ENCODE results near the gene INTS14. TPM values are rescaled to one million over a fixed set of nuclear protein-coding genes. Genes with fewer than 3 reads are reported as not detected.

Gene INTS14
- total RNA-seq, 4 donors from 2014 or later, result 30.6 to 38.4 (median 36.0) TPM

DNA sequence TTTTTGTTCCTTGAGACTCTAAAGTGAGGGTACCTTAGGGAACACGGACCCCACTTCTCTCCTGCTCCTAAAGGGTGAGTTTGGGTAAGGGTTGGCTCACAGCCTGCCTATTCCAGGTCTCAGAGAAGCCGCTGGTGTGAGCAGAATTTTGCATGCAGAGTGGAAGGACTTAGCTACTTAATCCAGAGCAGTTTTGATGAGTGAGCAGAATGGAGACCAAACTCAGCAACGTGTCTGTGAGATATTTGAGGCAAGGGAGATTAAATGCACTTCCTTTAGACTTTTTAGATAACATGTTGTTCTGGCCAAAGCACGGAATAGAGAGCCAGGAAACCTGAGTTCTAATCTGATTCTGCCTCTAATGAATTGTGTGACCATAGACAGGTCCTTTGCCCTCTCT lies 15.9 kb upstream of the INTS14 start:
- Histone ChIP-seq H3K9me3 (no peaks in the 10 kb centered on the region), H3K27me3 (no peaks in the 10 kb centered on the region)

GRCh38 chr15:65623103-65623502 lies 12.2 kb upstream of the INTS14 start:
- H3K27me3 ChIP-seq, result no peaks in the 10 kb centered on the region
- H3K36me3 ChIP-seq, result peaks cover 0 to 51% (median 0%) of the 10 kb centered on the region in 3 donors
- DNase-seq (ENCODE audit: low spot score in 2 of 2), result no peak
- no peaks in the 10 kb centered on the region for H3K4me1 ChIP-seq
- no peak overlapping the region for H3K4me3 ChIP-seq
- TF ChIP-seq EP300 (IDR thresholded peaks at IDR 0.05), result no peak
- TF ChIP-seq, protein P1, sequence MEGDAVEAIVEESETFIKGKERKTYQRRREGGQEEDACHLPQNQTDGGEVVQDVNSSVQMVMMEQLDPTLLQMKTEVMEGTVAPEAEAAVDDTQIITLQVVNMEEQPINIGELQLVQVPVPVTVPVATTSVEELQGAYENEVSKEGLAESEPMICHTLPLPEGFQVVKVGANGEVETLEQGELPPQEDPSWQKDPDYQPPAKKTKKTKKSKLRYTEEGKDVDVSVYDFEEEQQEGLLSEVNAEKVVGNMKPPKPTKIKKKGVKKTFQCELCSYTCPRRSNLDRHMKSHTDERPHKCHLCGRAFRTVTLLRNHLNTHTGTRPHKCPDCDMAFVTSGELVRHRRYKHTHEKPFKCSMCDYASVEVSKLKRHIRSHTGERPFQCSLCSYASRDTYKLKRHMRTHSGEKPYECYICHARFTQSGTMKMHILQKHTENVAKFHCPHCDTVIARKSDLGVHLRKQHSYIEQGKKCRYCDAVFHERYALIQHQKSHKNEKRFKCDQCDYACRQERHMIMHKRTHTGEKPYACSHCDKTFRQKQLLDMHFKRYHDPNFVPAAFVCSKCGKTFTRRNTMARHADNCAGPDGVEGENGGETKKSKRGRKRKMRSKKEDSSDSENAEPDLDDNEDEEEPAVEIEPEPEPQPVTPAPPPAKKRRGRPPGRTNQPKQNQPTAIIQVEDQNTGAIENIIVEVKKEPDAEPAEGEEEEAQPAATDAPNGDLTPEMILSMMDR (IDR thresholded peaks at IDR 0.05), result no peak
- no peak for TF ChIP-seq POLR2A (IDR thresholded peaks at IDR 0.05)
- H3K9me3 ChIP-seq, result no peaks in the 10 kb centered on the region
- no peak overlapping the region for H3K27ac ChIP-seq

More for the DNA sequence above, 15.9 kb upstream of the INTS14 start:
- Histone ChIP-seq H3K36me3 (peaks cover 0 to 63% (median 0%) of the 10 kb centered on the region in 3 donors), H3K4me1 (no peaks in the 10 kb centered on the region), H3K27ac (no peak overlapping the region), H3K4me3 (no peak overlapping the region)
- no peak for DNase-seq (ENCODE audit: low spot score in 2 of 2)
- TF ChIP-seq, protein P1 (IDR thresholded peaks at IDR 0.05), result no peak
- TF ChIP-seq POLR2A (IDR thresholded peaks at IDR 0.05) (no peak), EP300 (IDR thresholded peaks at IDR 0.05) (no peak)
- 75% methylated on average over 4 of the region's 4 CpGs for WGBS, 2 donors

GRCh38 chr15:65621638-65622037 lies 10.7 kb upstream of the INTS14 start, which contains the start of gene SLC24A1:
Gene SLC24A1, plus strand, starts transcription at chr15:65621938. Its CDS starts 2,143 bp downstream, at chr15:65624081.
- Histone ChIP-seq H3K4me3 (no peak within 1 kb of the TSS), H3K27me3 (no peaks in the 10 kb centered on the region), H3K4me1 (no peaks in the 10 kb centered on the region), H3K27ac (no peak within 1 kb of the TSS), H3K36me3 (peaks cover 0 to 40% (median 0%) of the 10 kb centered on the region in 3 donors), H3K9me3 (no peaks in the 10 kb centered on the region)
- WGBS, 2 donors, result 87 to 89% methylated on average over 6 of the region's 6 CpGs
- DNase-seq (ENCODE audit: low spot score in 2 of 2), result no peak
- TF ChIP-seq, protein P1 (IDR thresholded peaks at IDR 0.05), result no peak
- TF ChIP-seq EP300 (IDR thresholded peaks at IDR 0.05), result no peak
- no peak for TF ChIP-seq POLR2A (IDR thresholded peaks at IDR 0.05)

GRCh38 chr15:65620833-65621232 lies 9.9 kb upstream of the INTS14 start:
- Histone ChIP-seq H3K4me1 (no peaks in the 10 kb centered on the region), H3K27ac (no peak overlapping the region), H3K4me3 (no peak overlapping the region), H3K36me3 (peaks cover 0 to 33% (median 0%) of the 10 kb centered on the region in 3 donors), H3K9me3 (no peaks in the 10 kb centered on the region), H3K27me3 (no peaks in the 10 kb centered on the region)
- 89 to 93% methylated on average over 2 of the region's 2 CpGs for WGBS, 2 donors
- no peak for DNase-seq (ENCODE audit: low spot score in 2 of 2)
- TF ChIP-seq, protein P1 (IDR thresholded peaks at IDR 0.05), result no peak
- TF ChIP-seq EP300 (IDR thresholded peaks at IDR 0.05) (no peak), POLR2A (IDR thresholded peaks at IDR 0.05) (no peak)

GRCh38 chr15:65619626-65620290 lies 8.8 kb upstream of the INTS14 start:
- no peak overlapping the region for H3K4me3 ChIP-seq
- DNase-seq (ENCODE audit: low spot score in 2 of 2), result no peak
- no peaks in the 10 kb centered on the region for H3K27me3 ChIP-seq
- TF ChIP-seq, protein P1 (IDR thresholded peaks at IDR 0.05), result no peak
- TF ChIP-seq POLR2A (IDR thresholded peaks at IDR 0.05) (no peak), EP300 (IDR thresholded peaks at IDR 0.05) (no peak)
- no peaks in the 10 kb centered on the region for H3K4me1 ChIP-seq
- H3K27ac ChIP-seq, result no peak overlapping the region
- H3K9me3 ChIP-seq, result no peaks in the 10 kb centered on the region
- WGBS, 2 donors, result 72 to 81% methylated on average over 5 of the region's 5 CpGs
- peaks cover 0 to 22% (median 0%) of the 10 kb centered on the region in 3 donors for H3K36me3 ChIP-seq
